Measurements from ENCODE around the gene NRL. TPM values are rescaled to one million over a fixed set of nuclear protein-coding genes. Genes with fewer than 3 reads are reported as not detected.

NRL gene
- total and polyA plus RNA-seq, 2 experiments from 2014 or later: 0.48 to 0.86 TPM

GRCh38 chr14:24066496-24067132, 48.1 kb downstream of the NRL start:
- 57 to 64% methylated on average over 8 of the region's 8 CpGs for WGBS, 2 experiments (ENCODE audit: low coverage in 1 of 2, low lambda C conversion rate in 2 of 2, missing lambda C conversion rate in 2 of 2)
- DNase-seq: no peak
- Histone ChIP-seq H3K27me3 (replicated peaks; ENCODE audit: insufficient read depth) (peaks cover 11% of the 10 kb centered on the region), H3K27ac (no peak overlapping the region), H3F3A (ENCODE audit: insufficient read depth) (no peaks in the 10 kb centered on the region), H3K79me2 (ENCODE audit: insufficient read depth) (no peaks in the 10 kb centered on the region), H4K20me1 (ENCODE audit: insufficient read depth) (no peaks in the 10 kb centered on the region), H3K4me3 (no peak overlapping the region), H3K36me3 (ENCODE audit: low read depth) (no peaks in the 10 kb centered on the region), H3K9me2 (ENCODE audit: insufficient read depth) (no peaks in the 10 kb centered on the region), H3K9me3 (ENCODE audit: low read depth) (no peaks in the 10 kb centered on the region), H3K9ac (no peak overlapping the region), H2AFZ (no peak overlapping the region), H3K4me2 (ENCODE audit: unreplicated experiment) (no peak overlapping the region), H3K4me1 (ENCODE audit: insufficient read depth) (no peaks in the 10 kb centered on the region)
- TF ChIP-seq EZH2 (IDR thresholded peaks at IDR 0.05; ENCODE audit: insufficient read depth, poor library complexity, severe bottlenecking) (no peak), EZH2phosphoT487 (IDR thresholded peaks at IDR 0.05; ENCODE audit: insufficient read depth, low read depth) (no peak)
- in situ Hi-C loops (cut with MboI): no loop called here

DNA sequence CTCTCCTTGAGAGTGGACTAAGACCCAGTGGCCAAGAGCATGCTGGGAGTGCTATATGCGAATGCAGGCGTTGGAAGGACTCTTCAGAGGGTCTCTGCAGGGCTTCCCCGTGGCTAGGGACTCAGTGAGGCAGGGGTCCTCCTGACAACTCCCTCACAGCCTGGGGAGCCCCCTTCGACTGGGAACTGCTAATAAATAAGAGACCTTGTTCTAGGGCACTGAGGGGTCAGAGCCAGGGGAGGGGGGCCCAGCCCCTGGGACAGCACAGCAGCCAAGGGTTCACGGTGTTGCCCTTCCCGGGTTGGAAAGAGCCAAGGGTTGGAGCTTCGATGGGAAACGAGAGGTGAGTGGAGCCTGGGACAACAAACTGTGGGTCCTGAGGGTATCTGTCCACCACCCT, 49.3 kb downstream of the NRL start:
- H3F3A ChIP-seq (ENCODE audit: insufficient read depth): no peaks in the 10 kb centered on the region
- no peak for DNase-seq
- H4K20me1 ChIP-seq (ENCODE audit: insufficient read depth): no peaks in the 10 kb centered on the region
- H3K9me3 ChIP-seq (ENCODE audit: low read depth): no peaks in the 10 kb centered on the region
- no peaks in the 10 kb centered on the region for H3K36me3 ChIP-seq (ENCODE audit: low read depth)
- no peak overlapping the region for H3K27ac ChIP-seq
- H3K27me3 ChIP-seq (replicated peaks; ENCODE audit: insufficient read depth): peaks cover 9% of the 10 kb centered on the region
- no peak overlapping the region for H2AFZ ChIP-seq
- H3K4me1 ChIP-seq (ENCODE audit: insufficient read depth): no peaks in the 10 kb centered on the region
- no peaks in the 10 kb centered on the region for H3K9me2 ChIP-seq (ENCODE audit: insufficient read depth)
- H3K79me2 ChIP-seq (ENCODE audit: insufficient read depth): no peaks in the 10 kb centered on the region
- TF ChIP-seq EZH2phosphoT487 (IDR thresholded peaks at IDR 0.05; ENCODE audit: insufficient read depth, low read depth) (no peak), EZH2 (IDR thresholded peaks at IDR 0.05; ENCODE audit: insufficient read depth, poor library complexity, severe bottlenecking) (no peak)
- H3K4me2 ChIP-seq (ENCODE audit: unreplicated experiment): no peak overlapping the region
- H3K9ac ChIP-seq: no peak overlapping the region
- no peak overlapping the region for H3K4me3 ChIP-seq
- 41 to 49% methylated on average over 8 of the region's 8 CpGs for WGBS, 2 experiments (ENCODE audit: low coverage in 1 of 2, low lambda C conversion rate in 2 of 2, missing lambda C conversion rate in 2 of 2)
- in situ Hi-C loops (cut with MboI): no loop called here

DNA sequence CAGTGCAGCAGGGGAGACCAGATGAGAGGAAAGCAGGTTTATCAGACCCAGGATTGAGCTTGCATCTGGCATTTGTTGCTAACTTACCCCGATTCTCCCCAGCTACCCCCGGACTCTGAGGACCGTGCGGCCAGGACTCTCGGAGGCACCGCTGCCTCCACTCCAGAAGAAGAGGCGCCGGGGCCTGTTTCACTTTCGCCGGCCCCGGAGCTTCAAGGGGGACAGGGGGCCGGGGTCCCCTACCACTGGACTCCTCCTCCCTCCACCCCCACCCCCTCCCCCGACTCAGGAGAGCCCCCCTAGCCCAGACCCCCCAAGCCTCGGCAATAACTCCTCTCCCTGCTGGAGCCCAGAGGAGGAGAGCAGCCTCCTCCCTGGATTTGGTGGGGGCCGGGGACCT, 49.9 kb downstream of the NRL start:
- TF ChIP-seq EZH2 (IDR thresholded peaks at IDR 0.05; ENCODE audit: insufficient read depth, poor library complexity, severe bottlenecking): no peak
- in situ Hi-C loops (cut with MboI): no loop called here
- Histone ChIP-seq H3F3A (ENCODE audit: insufficient read depth) (no peaks in the 10 kb centered on the region), H3K4me2 (ENCODE audit: unreplicated experiment) (no peak overlapping the region), H3K9me3 (ENCODE audit: low read depth) (no peaks in the 10 kb centered on the region), H3K79me2 (ENCODE audit: insufficient read depth) (no peaks in the 10 kb centered on the region), H3K4me3 (no peak overlapping the region), H2AFZ (no peak overlapping the region), H3K4me1 (ENCODE audit: insufficient read depth) (no peaks in the 10 kb centered on the region), H3K27ac (no peak overlapping the region), H3K36me3 (ENCODE audit: low read depth) (no peaks in the 10 kb centered on the region), H3K27me3 (replicated peaks; ENCODE audit: insufficient read depth) (peaks cover 5% of the 10 kb centered on the region), H3K9ac (no peak overlapping the region), H3K9me2 (ENCODE audit: insufficient read depth) (no peaks in the 10 kb centered on the region), H4K20me1 (ENCODE audit: insufficient read depth) (no peaks in the 10 kb centered on the region)
- 51 to 62% methylated on average over 4 to 14 of the region's 15 CpGs for WGBS, 2 experiments (ENCODE audit: low coverage in 1 of 2, low lambda C conversion rate in 2 of 2, missing lambda C conversion rate in 2 of 2)
- no peak for DNase-seq

- H3K4me1 ChIP-seq (ENCODE audit: insufficient read depth): no peaks in the 10 kb centered on the region
- H3K27me3 ChIP-seq (replicated peaks; ENCODE audit: insufficient read depth): no peaks in the 10 kb centered on the region; the same call in 1 of the 2 replicates
- H3K4me3 ChIP-seq: no peak overlapping the region
- no peaks in the 10 kb centered on the region for H4K20me1 ChIP-seq (ENCODE audit: insufficient read depth)
- no peak overlapping the region for H3K9ac ChIP-seq
- no peaks in the 10 kb centered on the region for H3F3A ChIP-seq (ENCODE audit: insufficient read depth)
- no peaks in the 10 kb centered on the region for H3K36me3 ChIP-seq (ENCODE audit: low read depth)
- no peaks in the 10 kb centered on the region for H3K9me2 ChIP-seq (ENCODE audit: insufficient read depth)
- TF ChIP-seq EZH2 (IDR thresholded peaks at IDR 0.05; ENCODE audit: insufficient read depth, poor library complexity, severe bottlenecking) (no peak), EZH2phosphoT487 (IDR thresholded peaks at IDR 0.05; ENCODE audit: insufficient read depth, low read depth) (no peak)
- H3K79me2 ChIP-seq (ENCODE audit: insufficient read depth): no peaks in the 10 kb centered on the region
- DNase-seq: no peak
- 59 to 65% methylated on average over 7 of the region's 7 CpGs for WGBS, 2 experiments (ENCODE audit: low coverage in 1 of 2, low lambda C conversion rate in 2 of 2, missing lambda C conversion rate in 2 of 2)
- H3K4me2 ChIP-seq (ENCODE audit: unreplicated experiment): no peak overlapping the region
- no peak overlapping the region for H2AFZ ChIP-seq
- in situ Hi-C loops (cut with MboI): no loop called here
- no peaks in the 10 kb centered on the region for H3K9me3 ChIP-seq (ENCODE audit: low read depth)
- no peak overlapping the region for H3K27ac ChIP-seq
These were observed 50.5 kb downstream of the NRL start for GRCh38 chr14:24064091-24064795.
